SW480 (cell line): Measurements from ENCODE around the gene USPL1.

Experiments used
- DNase-seq: peaks from one replicate; pipeline ENCODE4 v3.0.0-alpha.2; 2016; ENCODE audit warnings: low spot score

USPL1 gene

DNA sequence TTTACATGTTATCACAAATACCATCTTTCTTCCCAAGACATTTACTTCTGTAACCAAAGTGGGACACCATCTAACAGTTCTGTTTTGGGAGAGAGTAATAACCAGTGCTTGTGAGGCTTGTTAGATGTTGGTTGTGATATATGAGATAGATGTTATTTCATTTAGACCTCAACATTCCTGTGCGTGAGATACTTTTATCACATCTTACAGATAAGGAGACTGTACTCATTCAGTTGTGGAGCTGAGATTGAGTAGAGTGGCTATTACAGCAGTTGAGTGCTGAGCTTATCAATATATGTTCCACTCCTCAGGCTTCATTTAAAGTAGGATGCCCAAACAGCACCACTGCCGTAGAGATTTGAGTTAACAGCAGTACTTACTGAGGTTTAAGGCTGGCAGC lies 43.1 kb downstream of the USPL1 start:
- no peak for DNase-seq

DNA sequence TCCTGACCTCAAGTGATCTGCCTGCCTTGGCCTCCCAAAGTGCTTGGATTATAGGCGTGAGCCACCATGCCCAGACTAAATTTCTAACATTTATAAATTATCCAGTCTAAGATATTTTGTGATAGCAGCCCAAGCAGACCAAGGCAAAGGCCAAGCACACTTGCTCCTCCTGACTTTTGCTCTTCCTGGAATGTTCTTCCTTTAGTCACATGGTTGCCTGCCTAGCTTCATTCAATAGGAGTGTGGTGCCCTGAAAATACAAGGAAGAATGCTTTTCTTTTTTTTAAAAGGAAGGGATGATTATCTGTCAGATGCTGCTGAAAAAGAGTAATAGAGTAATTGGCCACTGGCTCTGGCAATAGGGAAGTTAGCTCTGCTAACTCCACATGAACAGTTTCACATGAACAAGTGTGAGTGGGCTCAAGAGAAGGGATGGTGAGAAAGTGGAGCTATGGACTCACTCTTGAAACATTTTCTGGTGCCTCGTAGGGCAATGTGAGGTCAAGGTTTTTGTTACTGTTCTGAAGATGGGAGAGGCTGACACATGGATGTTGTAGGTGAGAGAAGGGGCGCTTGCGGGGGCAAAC lies 47.1 kb downstream of the USPL1 start:
- no peak for DNase-seq

DNA sequence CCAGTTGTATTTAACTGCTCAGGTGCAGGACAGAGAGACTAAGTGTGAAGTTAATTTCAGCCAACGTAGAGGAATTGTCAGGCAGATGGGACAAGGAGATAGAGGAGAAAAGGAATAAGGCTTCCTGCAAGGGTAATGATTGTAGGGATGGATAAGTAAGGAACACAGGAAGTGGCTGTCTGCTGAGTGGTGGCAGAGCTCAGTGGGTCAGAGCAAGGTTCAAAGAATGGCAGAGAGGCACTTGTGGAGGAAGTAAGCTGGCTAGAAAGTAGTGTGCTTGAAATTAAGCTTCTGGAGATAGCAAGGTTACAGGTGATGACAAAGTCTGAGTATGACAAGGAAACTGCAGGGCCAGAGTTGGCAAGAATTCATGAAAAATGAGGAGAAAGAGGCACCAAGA lies 47.9 kb downstream of the USPL1 start:
- no peak for DNase-seq

DNA sequence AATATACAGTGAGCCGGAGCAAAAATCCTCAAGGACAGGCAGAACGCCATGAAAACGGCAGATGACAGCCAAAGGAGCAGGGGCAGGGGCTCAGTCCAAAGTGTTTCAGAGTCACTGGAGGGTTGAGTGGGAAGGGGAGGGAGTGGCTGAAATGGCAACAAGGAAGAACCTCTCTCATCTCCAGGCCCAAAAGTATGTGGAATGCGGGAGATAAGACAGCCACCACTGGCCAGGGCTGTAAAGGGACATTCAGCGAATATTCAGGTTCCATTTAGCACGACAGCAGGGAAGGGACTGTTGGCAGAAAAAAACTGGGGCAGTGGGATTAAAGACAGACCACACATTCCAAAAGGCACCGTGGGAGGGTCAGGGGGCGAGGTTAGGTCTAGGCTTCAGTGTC lies 48.4 kb downstream of the USPL1 start:
- no peak for DNase-seq

DNA sequence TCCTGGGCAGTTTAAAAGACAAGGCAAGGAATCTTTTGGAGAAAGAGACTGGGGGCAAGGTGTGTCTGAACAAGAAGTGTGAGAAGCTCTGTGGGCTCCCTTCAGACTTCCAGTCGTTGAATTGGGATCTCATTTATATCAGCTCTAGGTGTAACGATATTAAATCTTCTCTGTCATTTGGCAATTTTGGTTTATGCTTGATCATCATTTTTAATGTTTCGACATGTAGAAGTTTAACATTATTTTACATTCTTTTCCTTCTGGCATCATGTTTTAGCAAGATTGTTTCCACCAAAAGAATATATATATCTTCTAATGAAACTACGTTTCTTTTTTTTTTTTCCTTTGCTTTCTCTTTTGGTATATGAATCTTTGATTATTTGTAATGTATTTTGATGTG lies 49.3 kb downstream of the USPL1 start:
- DNase-seq, result no peak

DNA sequence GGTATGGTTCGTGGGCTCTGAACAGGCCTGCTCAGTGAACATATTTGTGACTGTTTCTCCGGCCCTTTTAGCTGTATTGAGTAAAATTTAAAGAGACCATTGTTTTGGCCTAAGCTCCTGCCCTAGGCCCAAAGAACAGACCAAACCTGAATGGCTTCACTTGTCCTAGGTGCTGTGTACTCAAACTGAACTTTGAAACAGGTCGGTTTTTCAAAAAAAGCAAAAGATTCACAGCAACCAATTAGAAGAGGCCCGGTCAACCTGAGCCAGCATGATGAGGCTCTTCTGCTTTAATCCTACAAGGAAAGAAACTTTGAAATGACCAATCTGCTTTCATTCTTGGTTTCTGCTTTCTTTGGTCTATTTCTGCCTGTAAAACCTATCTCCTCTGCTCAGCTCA lies 50.6 kb downstream of the USPL1 start:
- no peak for DNase-seq

GRCh38 chr13:30671271-30671815 lies 53.6 kb downstream of the USPL1 start:
- DNase-seq, result no peak

- peak; percentile 93 for DNase-seq
These were observed 56.2 kb downstream of the USPL1 start for GRCh38 chr13:30673669-30674521.

- no peak for DNase-seq
These were observed 58.0 kb downstream of the USPL1 start for GRCh38 chr13:30675717-30676116.

GRCh38 chr13:30676672-30677071 lies 59.0 kb downstream of the USPL1 start:
- DNase-seq, result peak; percentile 55

GRCh38 chr13:30679483-30680330 lies 62.0 kb downstream of the USPL1 start:
- no peak for DNase-seq

DNA sequence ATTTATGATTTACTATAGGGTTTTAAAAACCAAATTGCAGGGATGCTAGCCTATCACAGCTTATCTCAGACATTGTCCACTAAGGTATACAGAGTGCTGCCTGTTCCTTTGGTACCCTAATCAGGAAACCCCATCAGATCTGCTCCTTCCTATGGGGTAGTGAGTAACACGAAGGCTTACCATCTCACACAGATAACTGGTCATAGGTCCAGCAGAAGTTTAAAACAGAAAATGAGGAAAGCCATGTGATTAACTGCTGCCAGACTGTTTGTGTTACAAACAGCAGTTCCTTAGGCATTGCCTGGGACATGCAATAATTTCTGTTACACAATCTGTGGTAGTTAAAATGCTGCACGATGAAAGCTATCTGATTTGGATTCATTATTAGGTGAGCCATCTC lies 64.1 kb downstream of the USPL1 start:
- DNase-seq, result no peak

DNA sequence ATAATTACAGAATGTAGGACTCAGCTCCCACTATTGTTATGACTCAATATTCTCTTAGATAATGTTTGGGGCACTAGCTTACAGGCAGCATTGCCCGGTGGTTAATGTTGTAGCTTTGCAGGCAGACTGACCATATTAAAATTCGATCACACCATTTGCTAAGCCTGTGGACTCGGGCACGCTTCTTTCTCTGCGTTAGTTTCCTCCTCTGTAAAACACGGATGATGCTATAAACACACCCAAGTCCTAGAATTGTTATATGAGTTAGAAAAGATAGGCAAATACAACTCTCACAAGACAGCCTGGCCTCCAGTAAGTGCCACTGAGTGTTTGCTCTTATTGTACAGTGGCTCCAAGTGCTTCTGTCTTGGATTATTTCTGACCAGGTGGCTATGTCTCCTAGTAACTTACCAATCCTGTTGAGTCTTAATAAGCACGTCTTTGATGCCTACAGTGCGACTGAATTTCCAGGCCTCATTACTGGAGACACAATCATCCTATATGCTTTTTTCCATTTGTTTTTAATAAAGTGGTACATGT lies 67.7 kb downstream of the USPL1 start:
- no peak for DNase-seq

DNA sequence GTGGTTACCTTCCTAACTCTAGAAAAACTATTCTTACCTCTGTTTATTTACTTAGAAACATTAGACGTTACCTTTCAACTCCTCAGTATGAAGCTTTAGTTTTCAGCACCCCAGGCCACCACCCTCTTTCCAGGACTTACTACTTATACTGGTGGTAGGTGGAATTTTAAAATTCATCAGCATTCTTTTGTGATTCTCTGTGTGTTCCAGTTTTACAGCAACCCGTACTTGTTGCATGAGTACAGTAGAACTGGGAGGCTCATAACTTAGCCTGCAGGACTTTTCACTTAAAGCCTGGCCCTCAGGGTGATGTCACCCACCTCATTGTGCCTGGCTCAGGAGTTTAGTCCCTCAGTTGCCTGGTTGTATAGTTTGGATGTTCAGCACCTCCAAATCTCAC lies 68.3 kb downstream of the USPL1 start:
- no peak for DNase-seq

GRCh38 chr13:30687601-30688000 lies 69.9 kb downstream of the USPL1 start:
- DNase-seq, result no peak

DNA sequence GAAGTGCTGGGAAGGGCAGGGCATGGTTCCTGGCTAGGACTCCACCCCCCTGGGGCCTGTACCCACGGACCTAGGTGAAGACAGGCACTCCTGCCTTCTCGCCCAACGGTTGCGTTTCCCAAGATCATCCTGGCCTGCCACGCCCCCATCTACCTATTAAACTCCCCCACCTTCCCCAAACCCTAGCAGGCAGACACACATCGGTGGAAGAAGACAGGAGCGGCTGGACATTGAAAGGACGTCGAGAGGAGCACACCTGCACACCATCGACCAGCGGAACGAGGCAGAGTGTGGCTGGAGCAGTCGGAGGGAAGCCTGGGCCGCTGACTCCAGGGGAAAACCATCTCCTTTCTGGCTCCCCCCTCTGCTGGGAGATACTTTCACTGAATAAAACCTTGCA lies 72.0 kb downstream of the USPL1 start:
- no peak for DNase-seq

GRCh38 chr13:30690282-30691188 lies 72.8 kb downstream of the USPL1 start:
- DNase-seq, result peak; percentile 66

DNA sequence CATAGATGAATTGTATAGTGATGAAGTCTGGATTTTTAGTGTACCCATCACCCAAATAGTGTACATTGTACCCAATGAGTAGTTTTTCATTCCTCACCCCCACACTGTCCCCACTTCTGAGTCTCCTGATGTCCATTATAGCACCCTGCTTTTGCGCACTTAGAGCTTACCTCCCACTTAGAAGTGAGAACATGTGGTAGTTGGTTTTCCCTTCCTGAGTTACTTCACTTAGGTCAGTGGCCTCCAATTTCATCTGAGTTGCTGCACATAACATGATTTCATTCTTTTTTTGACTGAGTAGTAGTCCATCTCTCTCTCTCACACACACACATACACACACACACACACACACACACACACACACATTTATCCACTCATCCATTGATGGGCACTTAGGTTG lies 74.4 kb downstream of the USPL1 start:
- DNase-seq, result no peak

DNA sequence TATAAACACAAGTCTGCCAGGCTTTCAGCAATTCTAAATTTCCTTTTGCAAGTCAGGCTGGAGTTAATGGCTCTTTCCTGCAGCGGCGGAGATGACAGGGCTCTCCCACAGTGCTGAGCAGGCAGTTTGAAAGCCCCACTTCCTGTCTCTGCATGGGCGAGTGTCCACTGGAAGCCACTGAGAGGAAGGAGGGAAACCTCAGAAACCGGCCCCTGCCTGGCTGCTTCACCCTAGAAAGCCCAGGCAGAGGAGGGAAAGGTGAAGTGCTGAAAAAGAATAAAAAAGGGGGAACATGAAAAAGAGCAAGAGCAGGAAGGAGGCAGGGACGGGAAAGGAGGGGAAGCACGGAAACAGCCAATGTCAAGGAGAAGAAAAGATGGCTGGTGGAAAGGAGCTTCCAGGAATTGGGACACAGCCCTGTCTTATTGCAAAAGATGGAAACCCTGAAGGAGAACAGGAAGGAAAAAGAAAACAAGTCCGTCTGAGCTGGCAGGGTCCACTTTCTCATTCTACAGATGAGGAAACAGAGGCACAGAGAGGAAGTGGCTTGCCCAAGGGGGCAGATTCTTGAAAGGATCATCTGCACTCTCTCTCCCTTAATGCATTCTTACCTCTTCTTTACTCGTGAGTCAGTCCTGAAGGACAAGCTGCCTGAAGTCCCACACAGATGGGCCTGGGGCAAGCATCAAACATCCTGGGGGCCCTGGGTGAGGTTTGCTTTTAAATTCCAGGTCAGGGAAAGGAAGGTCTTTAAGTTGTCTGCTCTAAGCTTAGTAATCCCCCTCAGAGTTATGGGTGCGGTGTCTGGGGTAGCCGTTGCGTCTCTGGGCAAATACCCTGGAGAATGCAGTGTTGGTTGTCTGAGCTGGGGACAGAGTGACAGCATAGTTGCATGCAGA lies 78.8 kb downstream of the USPL1 start:
- no peak for DNase-seq
